HG03103 (cell line): Measurements from ENCODE around the gene TAF9.
"Not testable (repeated sequence)": the region's sequence is repeated elsewhere in the genome, so short reads cannot be mapped to it uniquely, and the experiment has no call there.

Experiments used
- ATAC-seq: cut with Tn5 transposase; IDR thresholded peaks from one replicate; pipeline ENCODE4 v1.9.1; 2021; ENCODE audit warnings: low read depth; ENCODE audit not compliant: unreplicated experiment

The TAF9 gene

GRCh38 chr5:69369340-69370121 is at the start of gene TAF9, which contains the start of the genes AK6 and RAD17:
Gene TAF9, minus strand, starts transcription at chr5:69369520. Its CDS starts 3,783 bp downstream, at chr5:69365737.
Gene AK6, minus strand, starts transcription at chr5:69369520. Its CDS starts 30 bp downstream, at chr5:69369490.
Gene RAD17, plus strand, starts transcription at chr5:69369818. Its CDS starts 2,391 bp downstream, at chr5:69372209.
- ATAC-seq, result peak; percentile 91

- ATAC-seq, result no peak
These were observed 49.2 kb upstream of the TAF9 start for GRCh38 chr5:69418554-69418953.

GRCh38 chr5:69416699-69417098 is 47.4 kb upstream of the TAF9 start:
- ATAC-seq, result no peak

- no peak for ATAC-seq
These were observed 46.9 kb upstream of the TAF9 start for GRCh38 chr5:69416180-69416579.

- no peak for ATAC-seq
These were observed 46.3 kb upstream of the TAF9 start for GRCh38 chr5:69415584-69415958.

- ATAC-seq, result no peak
These were observed 45.7 kb upstream of the TAF9 start, which contains the start of gene MARVELD2 for GRCh38 chr5:69414885-69415583. Gene MARVELD2, plus strand, starts transcription at chr5:69415116. Its CDS starts 4,270 bp downstream, at chr5:69419386.

GRCh38 chr5:69404659-69405330 is 35.5 kb upstream of the TAF9 start:
- ATAC-seq, result no peak

GRCh38 chr5:69378376-69378775 is 9.1 kb upstream of the TAF9 start:
- ATAC-seq, result no peak

GRCh38 chr5:69374911-69375446 is 5.7 kb upstream of the TAF9 start:
- ATAC-seq, result peak; percentile 62

- ATAC-seq, result no peak
These were observed 3.1 kb upstream of the TAF9 start for GRCh38 chr5:69372394-69372793.

- not testable (repeated sequence) for ATAC-seq
These were observed 1.0 kb upstream of the TAF9 start for GRCh38 chr5:69370335-69370734.

GRCh38 chr5:69368458-69369339 is 621 bp downstream of the TAF9 start:
- ATAC-seq, result no peak

GRCh38 chr5:69367697-69368279 is 1.5 kb downstream of the TAF9 start:
- ATAC-seq, result no peak

GRCh38 chr5:69364850-69365249 is 4.5 kb downstream of the TAF9 start:
- no peak for ATAC-seq

- ATAC-seq, result no peak
These were observed 4.9 kb downstream of the TAF9 start for GRCh38 chr5:69364414-69364813.

GRCh38 chr5:69360442-69360841 is 8.9 kb downstream of the TAF9 start:
- no peak for ATAC-seq

GRCh38 chr5:69359699-69360098 is 9.6 kb downstream of the TAF9 start:
- no peak for ATAC-seq

- no peak for ATAC-seq
These were observed 18.7 kb downstream of the TAF9 start for GRCh38 chr5:69350664-69351063.

GRCh38 chr5:69343083-69343482 is 26.2 kb downstream of the TAF9 start:
- no peak for ATAC-seq
